Osteoblast (primary cell): ENCODE results near the gene SNRPB2. TPM values are rescaled to one million over a fixed set of nuclear protein-coding genes. Genes with fewer than 3 reads are reported as not detected.

Experiments
- DNase-seq: peaks from one replicate; pipeline ENCODE4 v3.0.0; 2011; ENCODE audit warnings: low spot score, mixed read lengths; ENCODE audit not compliant: insufficient read length; ENCODE audit errors: missing footprints
- H2AFZ ChIP-seq: 2 replicates; pipeline ENCODE4 v1.6.0; 2011; ENCODE audit warnings: mild to moderate bottlenecking, low read length
- H3K27ac ChIP-seq: 2 replicates; pipeline ENCODE4 v1.5.1; 2011; ENCODE audit warnings: mild to moderate bottlenecking, low read depth, low read length, moderate library complexity
- H3K27me3 ChIP-seq: 2 replicates; pipeline ENCODE4 v1.6.0; 2012; ENCODE audit warnings: mild to moderate bottlenecking, control low read depth, inconsistent platforms, low read length, moderate library complexity; ENCODE audit not compliant: insufficient read depth
- H3K36me3 ChIP-seq: 2 replicates; pipeline ENCODE4 v1.5.1; 2011; ENCODE audit warnings: mild to moderate bottlenecking, low read length, control low read depth, moderate library complexity; ENCODE audit not compliant: insufficient read depth
- H3K4me1 ChIP-seq: 2 replicates; pipeline ENCODE4 v1.5.1; 2011; ENCODE audit warnings: mild to moderate bottlenecking, low read length, control low read depth, moderate library complexity; ENCODE audit not compliant: insufficient read depth
- H3K4me2 ChIP-seq: 2 replicates; pipeline ENCODE4 v1.6.0; 2011; ENCODE audit warnings: mild to moderate bottlenecking, low read length; ENCODE audit not compliant: insufficient read depth
- H3K4me3 ChIP-seq: fragments of 200-600 bp; sonication (generic); 3 replicates; pipeline ENCODE4 v1.5.1; 2012; ENCODE audit warnings: mild to moderate bottlenecking, low read length, inconsistent platforms; ENCODE audit not compliant: insufficient read depth
- H3K79me2 ChIP-seq: 2 replicates; pipeline ENCODE4 v1.6.0; 2012; ENCODE audit warnings: mild to moderate bottlenecking, low read length, control low read depth, inconsistent platforms; ENCODE audit not compliant: insufficient read depth
- H3K9me3 ChIP-seq: 2 replicates; pipeline ENCODE4 v1.5.1; 2011; ENCODE audit warnings: low read depth, low read length, control low read depth
- H4K20me1 ChIP-seq: 2 replicates; pipeline ENCODE4 v1.6.0; 2012; ENCODE audit warnings: mild to moderate bottlenecking, low read length, control low read depth; ENCODE audit not compliant: insufficient read depth
- total RNA-seq: library from RNA; depleted of rRNA; stranded (reverse); fragments of >200 nt; gene quantifications from 2 replicates; pipeline ENCODE4 v1.2.3, GENCODE V29; 2012
- TF ChIP-seq, protein P1 (sequence below): IDR thresholded peaks from 2 replicates; pipeline ENCODE4 v1.5.1; 2011; ENCODE audit warnings: mild to moderate bottlenecking, low read depth, low read length, moderate library complexity; ENCODE audit errors: extremely low read depth

The SNRPB2 gene
- total RNA-seq, 1 donor, result 50.3 TPM

DNA sequence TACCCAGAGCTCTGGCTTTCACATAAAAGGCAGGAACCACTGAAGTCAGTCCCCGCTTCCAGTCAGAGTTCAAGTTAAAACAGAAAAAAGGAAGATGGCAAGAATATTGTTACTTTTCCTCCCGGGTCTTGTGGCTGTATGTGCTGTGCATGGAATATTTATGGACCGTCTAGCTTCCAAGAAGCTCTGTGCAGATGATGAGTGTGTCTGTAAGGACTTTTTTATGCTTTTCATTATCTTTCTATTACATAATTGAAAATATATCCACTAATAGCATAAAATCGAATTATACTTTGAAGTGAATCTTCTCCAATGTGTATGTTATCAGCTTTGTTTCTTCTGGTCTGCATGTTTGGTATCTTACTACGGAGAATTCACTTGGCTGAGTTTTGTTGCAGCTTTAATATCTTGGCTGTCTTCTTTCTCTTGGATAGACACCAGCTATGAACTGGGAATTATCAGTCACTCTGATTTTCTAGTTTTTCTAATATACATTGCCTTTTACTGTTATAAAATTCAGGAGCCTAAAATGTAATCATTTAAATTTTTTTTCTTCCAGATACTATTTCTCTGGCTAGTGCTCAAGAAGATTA lies 18.6 kb downstream of the SNRPB2 start, which contains the start of gene OTOR:
Gene OTOR, plus strand, starts transcription at position 51 of the 593 bp plus-strand sequence. Its CDS starts 44 bp downstream, at position 95.
- Histone ChIP-seq H3K27ac (no peak within 1 kb of the TSS), H3K79me2 (no peaks in the 10 kb centered on the region), H2AFZ (no peak within 1 kb of the TSS), H4K20me1 (no peaks in the 10 kb centered on the region), H3K4me3 (no peak within 1 kb of the TSS), H3K9me3 (no peaks in the 10 kb centered on the region), H3K27me3 (no peaks in the 10 kb centered on the region), H3K4me2 (no peak within 1 kb of the TSS), H3K4me1 (no peaks in the 10 kb centered on the region), H3K36me3 (no peaks in the 10 kb centered on the region)
- no peak for DNase-seq
- TF ChIP-seq, protein P1, sequence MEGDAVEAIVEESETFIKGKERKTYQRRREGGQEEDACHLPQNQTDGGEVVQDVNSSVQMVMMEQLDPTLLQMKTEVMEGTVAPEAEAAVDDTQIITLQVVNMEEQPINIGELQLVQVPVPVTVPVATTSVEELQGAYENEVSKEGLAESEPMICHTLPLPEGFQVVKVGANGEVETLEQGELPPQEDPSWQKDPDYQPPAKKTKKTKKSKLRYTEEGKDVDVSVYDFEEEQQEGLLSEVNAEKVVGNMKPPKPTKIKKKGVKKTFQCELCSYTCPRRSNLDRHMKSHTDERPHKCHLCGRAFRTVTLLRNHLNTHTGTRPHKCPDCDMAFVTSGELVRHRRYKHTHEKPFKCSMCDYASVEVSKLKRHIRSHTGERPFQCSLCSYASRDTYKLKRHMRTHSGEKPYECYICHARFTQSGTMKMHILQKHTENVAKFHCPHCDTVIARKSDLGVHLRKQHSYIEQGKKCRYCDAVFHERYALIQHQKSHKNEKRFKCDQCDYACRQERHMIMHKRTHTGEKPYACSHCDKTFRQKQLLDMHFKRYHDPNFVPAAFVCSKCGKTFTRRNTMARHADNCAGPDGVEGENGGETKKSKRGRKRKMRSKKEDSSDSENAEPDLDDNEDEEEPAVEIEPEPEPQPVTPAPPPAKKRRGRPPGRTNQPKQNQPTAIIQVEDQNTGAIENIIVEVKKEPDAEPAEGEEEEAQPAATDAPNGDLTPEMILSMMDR, result no peak

DNA sequence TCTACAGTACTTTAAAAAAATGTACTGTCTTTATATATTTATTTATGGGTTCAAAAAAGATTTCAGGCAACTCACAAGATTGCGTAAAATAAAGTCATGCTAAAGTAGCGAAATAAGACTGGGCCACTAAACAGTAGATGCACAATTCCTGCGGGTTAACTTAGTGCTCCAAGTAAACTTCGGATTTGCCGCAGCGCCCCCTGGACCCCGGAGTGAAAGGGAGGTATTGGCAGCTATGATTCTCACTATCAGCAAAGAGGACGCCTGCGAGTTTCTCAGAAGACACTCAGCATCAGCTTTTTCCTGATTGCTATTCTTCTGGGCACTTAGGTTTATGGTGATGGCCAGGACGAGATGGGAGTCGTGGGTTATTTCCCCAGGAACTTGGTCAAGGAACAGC lies 19.7 kb downstream of the SNRPB2 start:
- no peaks in the 10 kb centered on the region for H3K9me3 ChIP-seq
- H3K4me3 ChIP-seq, result no peak overlapping the region
- no peaks in the 10 kb centered on the region for H3K36me3 ChIP-seq
- H3K4me1 ChIP-seq, result no peaks in the 10 kb centered on the region
- no peak overlapping the region for H3K4me2 ChIP-seq
- no peak overlapping the region for H3K27ac ChIP-seq
- no peaks in the 10 kb centered on the region for H3K27me3 ChIP-seq
- no peak overlapping the region for H2AFZ ChIP-seq
- TF ChIP-seq, protein P1, result no peak
- no peaks in the 10 kb centered on the region for H3K79me2 ChIP-seq
- no peaks in the 10 kb centered on the region for H4K20me1 ChIP-seq
- DNase-seq, result no peak

DNA sequence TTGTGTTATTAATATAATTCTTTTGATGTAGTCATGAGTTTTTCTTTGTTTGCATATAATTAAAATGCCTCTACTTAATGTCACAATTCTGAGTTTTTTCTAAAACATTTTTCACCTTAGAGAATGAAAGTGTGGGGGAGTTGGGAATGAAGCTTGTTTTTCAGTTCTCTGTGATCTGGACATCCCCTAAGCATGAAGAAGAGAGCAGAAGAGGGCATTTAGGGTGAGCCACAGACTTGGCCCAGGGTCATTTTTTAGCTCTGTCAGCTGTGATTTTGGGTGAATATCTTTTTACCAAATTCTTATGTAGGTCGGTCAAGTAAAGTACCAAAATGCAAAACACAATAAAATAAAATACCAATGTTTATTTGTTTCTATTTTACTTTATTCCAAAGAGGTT lies 22.3 kb downstream of the SNRPB2 start:
- Histone ChIP-seq H3K4me3 (no peak overlapping the region), H2AFZ (no peak overlapping the region), H3K4me1 (no peaks in the 10 kb centered on the region), H3K9me3 (no peaks in the 10 kb centered on the region), H3K79me2 (no peaks in the 10 kb centered on the region), H3K27me3 (no peaks in the 10 kb centered on the region), H3K27ac (no peak overlapping the region), H3K4me2 (no peak overlapping the region), H3K36me3 (no peaks in the 10 kb centered on the region), H4K20me1 (no peaks in the 10 kb centered on the region)
- TF ChIP-seq, protein P1, result no peak
- no peak for DNase-seq

DNA sequence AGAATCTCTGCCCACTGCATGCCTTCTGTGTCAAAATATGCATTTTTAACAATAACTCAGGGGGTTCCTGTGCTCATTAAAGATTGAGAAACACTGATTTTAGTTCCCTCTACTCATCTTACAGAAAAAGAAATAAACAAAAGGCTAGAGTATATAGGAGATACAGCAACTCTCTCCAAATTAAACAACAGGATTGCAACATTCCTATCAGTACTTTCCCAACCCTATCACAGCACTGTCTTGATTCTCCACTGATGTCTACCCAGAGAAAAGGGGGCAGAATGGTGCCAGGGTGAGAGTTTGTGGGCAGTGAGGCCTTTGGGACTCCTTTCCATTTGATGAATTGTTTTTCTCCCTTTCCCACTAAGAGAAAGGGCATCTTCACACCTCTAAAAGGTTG lies 23.1 kb downstream of the SNRPB2 start:
- Histone ChIP-seq H2AFZ (no peak overlapping the region), H3K36me3 (no peaks in the 10 kb centered on the region), H3K27me3 (no peaks in the 10 kb centered on the region), H3K4me3 (no peak overlapping the region), H3K79me2 (no peaks in the 10 kb centered on the region), H3K4me2 (no peak overlapping the region), H3K4me1 (no peaks in the 10 kb centered on the region), H3K27ac (no peak overlapping the region), H4K20me1 (no peaks in the 10 kb centered on the region), H3K9me3 (no peaks in the 10 kb centered on the region)
- DNase-seq, result no peak
- TF ChIP-seq, protein P1, result no peak
